Adrenal gland (tissue), 5 donors: ENCODE data around the gene GLIPR1.

Source experiments
- POLR2A ChIP-seq, 2 donors: fragments of 450-650 bp; IDR thresholded peaks; one replicate each; pipeline ENCODE4 v1.6.1; 2017; ENCODE audit warnings: antibody characterized with exemption in 2 of 2, mild to moderate bottlenecking in 2 of 2, moderate library complexity in 1 of 2
- TF ChIP-seq, protein P1 (sequence below), 6 experiments: fragments of 450-650 bp in 4 of 6; fragments of 200-600 bp in 2 of 6; sonication (generic) in 1 of 6; IDR thresholded peaks; 1 replicate in 5 of 6; 2 replicates in 1 of 6; pipeline versions ENCODE4 v1.5.1 to v1.8.0; 2016 to 2021; ENCODE audit warnings: antibody characterized with exemption in 6 of 6, mild to moderate bottlenecking in 2 of 6, moderate library complexity in 1 of 6
- donor health status: DM: no; HTN: no; CAD: no.

GRCh38 chr12:75438059-75438754, 42.3 kb upstream of the GLIPR1 start:
- TF ChIP-seq, protein P1, sequence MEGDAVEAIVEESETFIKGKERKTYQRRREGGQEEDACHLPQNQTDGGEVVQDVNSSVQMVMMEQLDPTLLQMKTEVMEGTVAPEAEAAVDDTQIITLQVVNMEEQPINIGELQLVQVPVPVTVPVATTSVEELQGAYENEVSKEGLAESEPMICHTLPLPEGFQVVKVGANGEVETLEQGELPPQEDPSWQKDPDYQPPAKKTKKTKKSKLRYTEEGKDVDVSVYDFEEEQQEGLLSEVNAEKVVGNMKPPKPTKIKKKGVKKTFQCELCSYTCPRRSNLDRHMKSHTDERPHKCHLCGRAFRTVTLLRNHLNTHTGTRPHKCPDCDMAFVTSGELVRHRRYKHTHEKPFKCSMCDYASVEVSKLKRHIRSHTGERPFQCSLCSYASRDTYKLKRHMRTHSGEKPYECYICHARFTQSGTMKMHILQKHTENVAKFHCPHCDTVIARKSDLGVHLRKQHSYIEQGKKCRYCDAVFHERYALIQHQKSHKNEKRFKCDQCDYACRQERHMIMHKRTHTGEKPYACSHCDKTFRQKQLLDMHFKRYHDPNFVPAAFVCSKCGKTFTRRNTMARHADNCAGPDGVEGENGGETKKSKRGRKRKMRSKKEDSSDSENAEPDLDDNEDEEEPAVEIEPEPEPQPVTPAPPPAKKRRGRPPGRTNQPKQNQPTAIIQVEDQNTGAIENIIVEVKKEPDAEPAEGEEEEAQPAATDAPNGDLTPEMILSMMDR (IDR thresholded peaks at IDR 0.05): no peak
- no peak for TF ChIP-seq POLR2A (IDR thresholded peaks at IDR 0.05)
